ENCODE results near the gene NOX5.

GRCh38 chr15:69016021-69016595 is 1.6 kb downstream of the NOX5 start:
- TF ChIP-seq CTCF (IDR thresholded peaks at IDR 0.05) = no peak
- TF ChIP-seq POLR2A (IDR thresholded peaks at IDR 0.05) = no peak
